ENCODE data around the gene FRMPD2.
"Not testable (repeated sequence)": the region's sequence is repeated elsewhere in the genome, so short reads cannot be mapped to it uniquely, and the experiment has no call there.

The FRMPD2 gene

DNA sequence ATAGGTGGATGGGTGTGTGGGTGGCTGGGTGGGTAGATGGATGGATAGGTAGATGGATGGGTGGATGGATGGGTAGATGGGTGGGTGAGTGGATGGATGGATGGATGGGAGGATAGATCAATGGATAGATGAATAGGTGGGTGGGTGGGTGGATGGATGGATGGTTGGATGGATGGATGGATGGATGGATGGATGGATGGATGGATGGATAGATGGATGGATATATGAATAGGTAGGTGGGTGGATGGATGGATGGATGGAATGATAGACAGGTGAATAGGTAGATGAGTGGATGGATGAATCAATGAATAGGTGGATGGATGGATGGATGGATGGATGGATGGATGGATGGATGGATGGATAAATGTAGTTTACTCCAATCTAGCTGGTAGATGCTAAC, 52.7 kb downstream of the FRMPD2 start:
- H3K27ac ChIP-seq (ENCODE audit: low read depth, low read length): no peak overlapping the region

DNA sequence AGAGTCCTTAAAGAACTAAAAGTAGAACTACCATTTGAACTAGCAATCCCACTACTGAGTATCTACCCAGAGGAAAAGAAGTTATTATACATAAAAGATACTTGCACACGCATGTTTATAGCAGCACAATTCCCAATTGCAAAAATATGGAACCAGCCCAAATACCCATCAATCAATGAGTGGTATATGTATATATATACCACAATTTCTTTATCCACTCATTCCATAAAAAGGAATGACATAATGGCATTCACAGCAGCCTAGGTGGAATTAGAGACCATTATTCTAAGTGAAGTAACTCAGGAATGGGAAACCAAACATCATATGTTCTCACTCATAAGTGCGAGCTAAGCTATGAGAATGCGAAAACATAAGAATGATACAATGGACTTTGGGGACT, 53.5 kb downstream of the FRMPD2 start:
- not testable (repeated sequence) for H3K9me2 ChIP-seq (replicated peaks; ENCODE audit: control insufficient read depth, low read length); H3F3A ChIP-seq (ENCODE audit: control insufficient read depth, insufficient read depth); H3K4me1 ChIP-seq (ENCODE audit: control insufficient read depth, low read length); H3K36me3 ChIP-seq (ENCODE audit: control insufficient read depth, low read length); H3K79me2 ChIP-seq (ENCODE audit: control insufficient read depth, low read length); H3K27ac ChIP-seq (ENCODE audit: low read depth, low read length); H3K27me3 ChIP-seq (ENCODE audit: control insufficient read depth, low read length); H3K4me2 ChIP-seq (ENCODE audit: low read length); H3K4me3 ChIP-seq (ENCODE audit: low read length); H3K9me3 ChIP-seq (ENCODE audit: control insufficient read depth, insufficient read depth, low read length); H4K20me1 ChIP-seq (ENCODE audit: control insufficient read depth, insufficient read depth, low read depth, low read length)

More for the DNA sequence above, 52.7 kb downstream of the FRMPD2 start:
- Histone ChIP-seq H3K9me2 (replicated peaks; ENCODE audit: control insufficient read depth, low read length) (no peaks in the 10 kb centered on the region; the same call in 1 of the 2 replicates), H3K4me1 (ENCODE audit: control insufficient read depth, low read length) (no peaks in the 10 kb centered on the region), H4K20me1 (ENCODE audit: control insufficient read depth, insufficient read depth, low read depth, low read length) (no peaks in the 10 kb centered on the region), H3K9me3 (ENCODE audit: control insufficient read depth, insufficient read depth, low read length) (no peaks in the 10 kb centered on the region), H3K4me3 (ENCODE audit: low read length) (no peak overlapping the region), H3F3A (ENCODE audit: control insufficient read depth, insufficient read depth) (no peaks in the 10 kb centered on the region), H3K27me3 (ENCODE audit: control insufficient read depth, low read length) (peaks cover 5% of the 10 kb centered on the region; the same call in 1 of the 2 replicates), H3K4me2 (ENCODE audit: low read length) (no peak overlapping the region), H3K36me3 (ENCODE audit: control insufficient read depth, low read length) (no peaks in the 10 kb centered on the region), H3K79me2 (ENCODE audit: control insufficient read depth, low read length) (no peaks in the 10 kb centered on the region)
- TF ChIP-seq, protein P1, sequence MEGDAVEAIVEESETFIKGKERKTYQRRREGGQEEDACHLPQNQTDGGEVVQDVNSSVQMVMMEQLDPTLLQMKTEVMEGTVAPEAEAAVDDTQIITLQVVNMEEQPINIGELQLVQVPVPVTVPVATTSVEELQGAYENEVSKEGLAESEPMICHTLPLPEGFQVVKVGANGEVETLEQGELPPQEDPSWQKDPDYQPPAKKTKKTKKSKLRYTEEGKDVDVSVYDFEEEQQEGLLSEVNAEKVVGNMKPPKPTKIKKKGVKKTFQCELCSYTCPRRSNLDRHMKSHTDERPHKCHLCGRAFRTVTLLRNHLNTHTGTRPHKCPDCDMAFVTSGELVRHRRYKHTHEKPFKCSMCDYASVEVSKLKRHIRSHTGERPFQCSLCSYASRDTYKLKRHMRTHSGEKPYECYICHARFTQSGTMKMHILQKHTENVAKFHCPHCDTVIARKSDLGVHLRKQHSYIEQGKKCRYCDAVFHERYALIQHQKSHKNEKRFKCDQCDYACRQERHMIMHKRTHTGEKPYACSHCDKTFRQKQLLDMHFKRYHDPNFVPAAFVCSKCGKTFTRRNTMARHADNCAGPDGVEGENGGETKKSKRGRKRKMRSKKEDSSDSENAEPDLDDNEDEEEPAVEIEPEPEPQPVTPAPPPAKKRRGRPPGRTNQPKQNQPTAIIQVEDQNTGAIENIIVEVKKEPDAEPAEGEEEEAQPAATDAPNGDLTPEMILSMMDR (IDR thresholded peaks at IDR 0.05; ENCODE audit: low read depth, low read length, poor library complexity, severe bottlenecking): no peak
- no peak for TF ChIP-seq EZH2phosphoT487 (IDR thresholded peaks at IDR 0.05; ENCODE audit: borderline replicate concordance, low read length)

DNA sequence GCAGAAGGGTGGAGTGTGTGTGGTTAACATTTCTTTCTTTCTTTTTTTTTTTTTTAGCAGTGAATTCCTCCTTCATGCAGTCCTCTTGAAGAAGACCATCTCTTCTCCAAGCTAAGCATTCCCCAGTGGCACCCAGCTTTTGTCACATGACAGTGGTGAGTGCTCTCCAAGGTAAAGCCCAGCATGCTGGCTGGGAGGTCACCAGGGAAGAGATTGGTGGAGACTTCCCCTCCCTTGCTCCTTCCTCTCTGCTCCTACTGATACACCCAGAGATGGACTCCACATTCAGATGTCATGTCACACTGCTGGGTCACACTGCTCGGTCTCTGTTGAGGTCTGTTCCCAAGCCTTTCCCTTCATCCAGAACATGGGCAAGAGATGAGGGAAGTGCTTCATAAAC, 55.3 kb downstream of the FRMPD2 start:
- peaks cover 5% of the 10 kb centered on the region; the same call in 1 of the 2 replicates for H3K27me3 ChIP-seq (ENCODE audit: control insufficient read depth, low read length)
- H3K4me3 ChIP-seq (ENCODE audit: low read length): no peak overlapping the region
- H3K27ac ChIP-seq (ENCODE audit: low read depth, low read length): no peak overlapping the region
- TF ChIP-seq, protein P1 (IDR thresholded peaks at IDR 0.05; ENCODE audit: low read depth, low read length, poor library complexity, severe bottlenecking): no peak
- no peak for TF ChIP-seq EZH2phosphoT487 (IDR thresholded peaks at IDR 0.05; ENCODE audit: borderline replicate concordance, low read length)
- H3F3A ChIP-seq (ENCODE audit: control insufficient read depth, insufficient read depth): no peaks in the 10 kb centered on the region
- H3K79me2 ChIP-seq (ENCODE audit: control insufficient read depth, low read length): no peaks in the 10 kb centered on the region
- H4K20me1 ChIP-seq (ENCODE audit: control insufficient read depth, insufficient read depth, low read depth, low read length): no peaks in the 10 kb centered on the region; the same call in 1 of the 2 replicates
- H3K9me2 ChIP-seq (replicated peaks; ENCODE audit: control insufficient read depth, low read length): no peaks in the 10 kb centered on the region; the same call in 1 of the 2 replicates
- no peaks in the 10 kb centered on the region for H3K36me3 ChIP-seq (ENCODE audit: control insufficient read depth, low read length)
- no peak overlapping the region for H3K4me2 ChIP-seq (ENCODE audit: low read length)
- H3K4me1 ChIP-seq (ENCODE audit: control insufficient read depth, low read length): no peaks in the 10 kb centered on the region
- H3K9me3 ChIP-seq (ENCODE audit: control insufficient read depth, insufficient read depth, low read length): no peaks in the 10 kb centered on the region

DNA sequence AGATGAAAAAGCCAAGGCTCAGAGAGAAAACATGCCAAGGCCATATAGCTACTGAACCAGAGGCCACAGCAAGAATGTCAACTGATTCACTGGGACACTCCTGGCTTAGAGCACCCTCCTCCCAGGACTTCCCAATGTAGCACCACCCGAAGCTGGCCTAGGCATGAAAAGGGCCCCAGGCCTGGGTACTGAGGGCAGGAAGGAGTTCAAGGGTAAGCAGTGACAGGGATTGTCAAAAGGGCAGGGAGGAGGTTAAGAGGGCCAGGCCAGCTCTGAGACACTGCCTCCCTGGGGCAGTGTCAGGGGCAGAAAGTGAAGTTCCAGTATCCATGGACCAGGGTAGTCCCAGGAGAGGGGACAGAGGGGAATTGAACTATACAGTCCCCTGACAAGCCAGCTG, 57.8 kb downstream of the FRMPD2 start:
- Histone ChIP-seq H3F3A (ENCODE audit: control insufficient read depth, insufficient read depth) (no peaks in the 10 kb centered on the region), H3K4me3 (ENCODE audit: low read length) (no peak overlapping the region), H3K4me2 (ENCODE audit: low read length) (no peak overlapping the region), H3K79me2 (ENCODE audit: control insufficient read depth, low read length) (no peaks in the 10 kb centered on the region), H3K9me2 (replicated peaks; ENCODE audit: control insufficient read depth, low read length) (no peaks in the 10 kb centered on the region; the same call in 1 of the 2 replicates), H3K9me3 (ENCODE audit: control insufficient read depth, insufficient read depth, low read length) (no peaks in the 10 kb centered on the region), H3K27ac (ENCODE audit: low read depth, low read length) (no peak overlapping the region), H4K20me1 (ENCODE audit: control insufficient read depth, insufficient read depth, low read depth, low read length) (no peaks in the 10 kb centered on the region; the same call in 1 of the 2 replicates), H3K27me3 (ENCODE audit: control insufficient read depth, low read length) (peaks cover 8% of the 10 kb centered on the region), H3K4me1 (ENCODE audit: control insufficient read depth, low read length) (no peaks in the 10 kb centered on the region), H3K36me3 (ENCODE audit: control insufficient read depth, low read length) (no peaks in the 10 kb centered on the region)
- TF ChIP-seq, protein P1 (IDR thresholded peaks at IDR 0.05; ENCODE audit: low read depth, low read length, poor library complexity, severe bottlenecking): no peak
- TF ChIP-seq EZH2phosphoT487 (IDR thresholded peaks at IDR 0.05; ENCODE audit: borderline replicate concordance, low read length): no peak

Data from DOHH2 (cell line).